Left kidney (tissue), 2 donors: ENCODE measurements around the gene XRCC5. TPM values are rescaled to one million over a fixed set of nuclear protein-coding genes. Genes with fewer than 3 reads are reported as not detected.

ENCODE experiments used
- DNase-seq: peaks from one replicate; pipeline ENCODE4 v3.0.0-alpha.2; 2013
- polyA plus RNA-seq: library from polyadenylated mRNA; unstranded; fragments of 120-200 nt; gene quantifications from one replicate; pipeline ENCODE4 v1.2.1, GENCODE V29; 2013; ENCODE audit not compliant: insufficient read length

The XRCC5 gene
- polyA plus RNA-seq, 1 donor, result 368 TPM

DNA sequence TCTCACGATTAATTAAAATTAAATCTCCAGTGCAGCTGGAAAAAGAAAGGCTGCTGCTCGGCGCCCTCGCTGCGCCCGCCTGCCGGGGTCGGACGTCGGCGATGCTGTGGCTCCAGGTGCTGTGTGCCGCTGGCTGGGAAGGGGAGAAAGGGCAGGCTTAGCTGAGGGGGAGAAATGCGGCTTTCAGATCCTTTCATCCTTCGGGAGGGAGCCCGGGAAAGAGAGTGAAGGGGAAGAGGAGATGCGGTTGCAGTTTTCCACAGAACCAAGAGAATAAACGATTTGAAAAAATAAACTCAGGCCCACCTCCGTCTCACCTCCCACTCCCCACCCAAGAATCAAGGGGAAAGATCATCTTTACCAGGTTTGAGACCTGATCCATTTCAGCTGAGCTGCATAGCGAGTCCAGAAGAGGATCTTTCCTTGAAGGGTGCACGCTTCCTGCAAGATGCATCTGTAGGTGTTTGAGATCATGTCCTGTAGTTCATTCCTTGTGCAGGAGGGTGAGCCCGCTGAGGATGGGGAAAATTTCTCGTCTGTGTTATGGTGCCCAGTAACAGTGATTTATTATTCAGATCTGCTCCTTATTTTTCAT, 26.9 kb upstream of the XRCC5 start:
- no peak for DNase-seq

GRCh38 chr2:216082805-216083204, 26.3 kb upstream of the XRCC5 start:
- DNase-seq, result no peak

DNA sequence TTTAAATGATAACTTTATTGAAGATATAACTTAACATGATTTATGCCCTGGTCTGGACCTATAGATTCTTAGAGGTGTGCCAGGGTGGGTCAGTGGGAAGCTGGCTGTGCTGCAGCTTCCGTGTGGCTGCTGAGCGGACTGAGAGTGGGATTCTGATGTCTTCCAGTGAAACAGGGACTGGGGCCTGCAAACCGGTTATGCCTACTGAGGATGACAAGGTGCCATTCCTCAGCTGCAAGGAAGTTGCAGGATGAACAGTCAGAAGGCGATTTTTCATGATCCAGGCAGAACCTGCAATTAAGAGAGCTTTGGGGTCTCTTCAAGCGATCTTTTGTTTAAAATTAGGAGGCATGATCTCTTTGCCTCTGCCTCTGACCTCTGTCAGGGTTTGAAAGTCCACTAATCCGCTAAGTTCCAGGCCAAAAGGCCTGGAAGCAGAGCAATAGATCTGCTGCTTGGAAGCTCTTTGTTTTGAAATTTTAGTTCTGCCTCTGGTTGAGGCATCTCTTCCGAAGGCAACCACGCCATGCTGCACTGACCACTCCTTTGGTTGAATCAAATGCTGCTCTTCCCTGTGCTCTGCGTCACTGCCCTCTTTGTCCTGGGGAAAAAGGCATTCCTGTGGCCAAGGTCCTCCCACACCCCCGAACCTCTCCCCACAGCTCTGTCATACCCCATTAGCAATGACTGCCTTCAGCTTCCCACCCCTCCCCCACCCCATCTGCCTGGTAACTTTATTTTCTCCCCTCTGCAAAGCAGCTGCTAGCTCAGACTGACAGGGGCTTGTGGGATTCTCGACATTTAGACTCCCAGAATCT, 25.5 kb upstream of the XRCC5 start:
- DNase-seq, result peak; percentile 76

DNA sequence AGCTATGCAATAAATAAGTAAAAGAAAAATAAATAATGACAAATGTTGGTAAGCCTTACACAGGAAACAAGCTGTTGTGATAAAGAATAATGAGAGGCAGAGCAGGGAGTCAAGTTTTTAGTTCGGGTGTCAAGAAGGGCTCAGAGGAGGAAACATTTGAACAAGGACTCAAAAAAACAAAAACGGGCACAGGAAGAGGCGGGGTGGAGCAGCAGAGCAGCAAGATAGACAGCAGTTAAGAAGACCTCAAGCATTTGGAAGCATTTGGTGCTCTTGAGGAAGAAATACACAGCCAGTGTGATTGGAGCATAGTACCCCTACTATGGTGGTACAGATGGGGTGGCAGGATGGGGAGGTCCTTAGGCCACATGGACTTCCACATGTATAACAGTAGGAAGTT, 24.6 kb upstream of the XRCC5 start:
- DNase-seq, result no peak

DNA sequence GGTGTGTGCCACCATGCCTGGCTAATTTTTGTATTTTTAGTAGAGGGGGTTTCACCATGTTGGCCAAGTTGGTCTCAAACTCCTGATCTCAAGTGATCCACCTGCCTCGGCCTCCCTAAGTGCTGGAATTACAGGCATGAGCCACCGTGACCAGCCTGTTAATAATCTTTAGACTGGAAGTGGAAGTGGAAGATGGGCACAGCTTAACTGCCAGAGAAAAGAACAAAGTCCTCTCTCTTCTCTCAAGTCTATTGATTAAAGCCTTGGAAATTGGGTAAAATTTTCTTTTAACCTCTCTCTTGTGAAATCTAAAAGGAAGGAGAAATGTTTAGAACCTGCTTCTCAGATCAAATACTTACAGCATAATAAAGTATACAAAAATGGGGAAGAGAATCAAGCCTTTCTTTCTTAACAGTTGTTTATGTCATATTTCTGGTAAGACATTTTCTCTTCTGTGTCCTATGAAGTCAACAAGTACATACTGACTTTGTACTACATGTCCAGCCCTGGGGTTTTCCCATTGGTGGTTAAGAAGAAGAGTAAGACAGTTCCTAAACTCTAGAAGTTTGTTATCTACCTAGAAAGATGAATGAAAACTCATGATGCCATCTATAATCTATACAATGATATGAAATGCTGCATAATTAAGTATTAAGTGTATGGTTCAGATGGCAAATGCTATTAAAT, 22.8 kb upstream of the XRCC5 start:
- no peak for DNase-seq

DNA sequence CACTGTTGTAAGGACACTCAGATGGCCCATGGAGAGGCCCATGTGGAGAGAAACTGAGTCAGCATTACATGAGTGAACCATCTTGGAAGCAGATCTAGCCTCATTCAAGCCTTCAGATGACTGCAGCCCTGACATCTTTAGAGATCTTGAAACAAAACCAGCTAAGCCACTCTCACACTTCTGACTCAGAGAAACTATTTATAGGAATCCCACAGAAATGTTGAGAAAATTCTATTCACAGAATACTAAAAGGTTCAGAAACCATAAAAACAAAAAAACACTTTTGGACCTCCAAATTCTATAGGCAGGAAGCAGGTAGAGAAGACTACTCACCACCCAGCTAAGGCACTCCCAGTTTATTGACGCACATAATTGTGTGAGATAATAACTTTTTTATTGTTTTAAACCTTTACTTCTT, 18.8 kb upstream of the XRCC5 start:
- no peak for DNase-seq

DNA sequence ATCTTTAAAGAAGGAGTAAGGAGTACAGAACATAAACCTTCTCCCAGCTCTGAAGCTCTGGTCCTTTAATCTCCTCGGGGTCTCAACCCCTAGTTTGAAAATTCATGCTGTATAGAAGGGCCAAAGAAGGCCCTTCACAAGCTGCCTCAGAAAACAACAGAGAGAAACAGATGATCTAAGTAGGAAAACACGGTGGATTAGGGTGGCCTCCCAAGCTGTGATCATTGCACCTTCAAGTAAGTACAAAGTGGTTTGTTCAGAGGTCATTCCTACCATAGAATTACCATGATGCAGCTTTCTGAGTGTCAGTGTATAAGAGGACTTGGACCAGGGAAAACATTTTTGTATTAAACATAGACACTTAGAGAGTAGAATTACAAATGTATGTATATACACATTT, 16.5 kb upstream of the XRCC5 start:
- DNase-seq, result no peak

- no peak for DNase-seq
Measured at GRCh38 chr2:216094701-216095100, 14.4 kb upstream of the XRCC5 start.

GRCh38 chr2:216098421-216099334, 10.5 kb upstream of the XRCC5 start:
- DNase-seq, result no peak

GRCh38 chr2:216101109-216101508, 8.0 kb upstream of the XRCC5 start:
- DNase-seq, result no peak

DNA sequence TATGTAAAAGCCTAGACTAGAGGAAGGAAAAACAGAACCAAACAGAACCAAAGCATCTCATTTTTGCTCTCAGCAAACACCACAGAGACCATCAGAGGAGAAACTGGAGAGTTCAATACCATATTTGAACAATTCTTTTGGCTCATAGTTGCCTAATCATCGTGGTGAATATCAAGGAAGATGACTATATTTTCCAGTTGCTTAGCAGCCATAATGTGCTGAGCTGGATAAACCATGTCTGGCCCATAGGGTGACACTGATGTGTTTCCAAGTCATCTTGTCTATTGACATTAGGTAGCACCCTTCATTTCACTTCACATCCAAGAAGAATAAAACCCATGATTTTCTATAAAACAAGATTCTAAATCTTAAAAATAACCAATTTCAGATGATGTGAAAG, 5.9 kb upstream of the XRCC5 start:
- DNase-seq, result no peak

GRCh38 chr2:216104691-216105090, 4.5 kb upstream of the XRCC5 start:
- DNase-seq, result no peak

DNA sequence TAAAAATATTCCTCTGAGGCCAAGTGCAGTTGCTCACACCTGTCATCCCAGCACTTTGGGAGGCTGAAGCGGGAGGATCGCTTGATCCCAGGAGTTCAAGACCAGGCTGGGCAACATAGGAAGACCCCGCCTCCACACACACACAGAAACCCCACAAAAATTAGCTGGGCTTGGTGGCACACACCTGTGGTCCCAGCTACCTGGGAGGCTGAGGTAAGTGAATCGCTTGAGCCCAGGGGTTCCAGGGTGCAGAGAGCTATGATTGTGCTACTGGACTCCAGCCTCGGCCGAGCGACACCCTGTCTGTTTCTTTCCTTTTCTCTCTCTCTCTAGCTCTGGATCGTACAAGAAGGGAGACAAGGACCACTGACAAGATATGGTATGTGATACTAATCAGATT, 1.8 kb upstream of the XRCC5 start:
- DNase-seq, result no peak

DNA sequence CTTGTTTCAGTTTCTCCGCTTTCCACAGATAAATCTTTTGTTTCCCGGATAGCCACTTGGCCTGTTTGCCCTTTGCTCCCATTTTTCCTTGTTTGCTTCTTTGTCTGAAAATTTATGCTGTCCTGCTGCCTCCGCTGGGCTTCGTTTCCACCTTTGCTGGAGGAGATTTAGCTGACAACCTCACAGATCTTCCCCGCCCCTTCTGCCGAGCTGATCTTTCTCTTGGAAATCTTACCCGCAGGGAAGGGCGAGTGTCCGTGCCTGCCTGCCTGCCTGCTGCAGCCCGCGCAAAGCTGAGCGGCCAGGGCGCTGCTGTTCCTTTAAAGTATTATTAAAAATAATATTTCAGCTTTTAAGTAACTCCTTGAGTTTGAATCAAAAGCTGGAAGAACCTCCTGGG, 1.4 kb upstream of the XRCC5 start:
- DNase-seq, result no peak

DNA sequence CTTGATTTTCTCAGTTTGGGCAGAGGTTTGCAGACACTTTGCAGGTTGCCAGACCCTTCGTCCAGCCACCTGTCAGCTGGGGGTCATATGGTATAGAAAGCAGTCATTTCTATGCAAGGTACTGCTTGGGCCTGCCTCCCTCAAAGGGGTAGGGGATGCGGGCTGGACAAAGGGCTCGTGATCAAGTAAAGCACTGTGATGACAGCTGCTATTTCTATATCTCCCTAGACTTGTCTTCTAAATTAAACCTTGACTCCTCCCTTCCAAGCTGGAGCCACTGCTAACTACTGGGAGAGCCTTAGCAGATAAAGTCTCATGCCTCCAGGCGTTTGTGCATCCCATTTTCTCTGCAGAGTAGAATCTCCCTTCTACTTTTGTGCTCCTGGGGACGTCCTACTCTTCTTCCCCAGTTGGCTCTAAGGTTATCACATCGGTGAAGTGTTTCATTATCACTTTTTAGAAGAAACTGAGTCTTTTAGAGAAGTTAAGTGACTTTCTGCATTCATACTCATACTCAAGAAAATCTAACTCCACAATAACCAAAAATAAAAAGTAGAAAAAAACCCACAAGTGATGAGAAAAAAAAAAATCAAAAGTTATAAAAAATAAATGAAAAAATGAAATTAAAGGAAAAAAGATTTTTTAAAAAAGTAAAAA, 710 bp upstream of the XRCC5 start:
- DNase-seq, result no peak

- no peak for DNase-seq
Measured at GRCh38 chr2:216109962-216110614, 940 bp downstream of the XRCC5 start.

DNA sequence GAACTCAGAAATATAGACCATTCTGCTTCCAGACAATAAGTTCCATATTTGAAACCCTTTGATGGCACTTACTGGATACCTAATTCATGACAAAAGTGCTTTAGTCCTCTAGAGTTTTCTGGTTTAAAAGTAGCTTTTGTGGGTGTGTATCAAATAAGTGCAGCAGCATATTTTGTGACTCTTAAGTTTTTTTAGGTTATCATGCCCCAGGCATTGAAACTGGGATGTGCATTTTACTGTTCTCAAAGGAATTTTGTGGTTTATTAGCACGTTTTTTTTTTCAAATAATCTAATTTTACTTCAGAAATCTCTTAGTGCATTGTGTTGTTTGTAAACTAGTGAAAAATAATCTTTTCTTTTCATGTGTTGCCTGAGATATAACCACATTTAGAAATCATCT, 1.5 kb downstream of the XRCC5 start:
- no peak for DNase-seq

- no peak for DNase-seq
Measured at GRCh38 chr2:216111122-216111521, 2.0 kb downstream of the XRCC5 start.

DNA sequence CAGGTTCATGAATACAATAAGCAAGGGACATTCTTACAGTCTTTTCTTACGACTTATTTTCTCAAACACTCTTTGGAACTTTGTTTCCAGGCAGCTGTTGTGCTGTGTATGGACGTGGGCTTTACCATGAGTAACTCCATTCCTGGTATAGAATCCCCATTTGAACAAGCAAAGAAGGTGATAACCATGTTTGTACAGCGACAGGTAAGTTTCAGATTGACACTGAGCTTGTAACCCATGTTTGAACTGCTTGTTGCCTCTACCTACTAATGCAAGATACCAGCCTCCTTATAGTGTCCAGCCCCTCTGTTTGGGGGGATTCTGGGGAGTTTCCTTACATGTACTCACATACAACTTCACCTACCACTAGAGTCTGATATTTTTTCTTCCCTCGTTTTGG, 3.8 kb downstream of the XRCC5 start:
- no peak for DNase-seq

DNA sequence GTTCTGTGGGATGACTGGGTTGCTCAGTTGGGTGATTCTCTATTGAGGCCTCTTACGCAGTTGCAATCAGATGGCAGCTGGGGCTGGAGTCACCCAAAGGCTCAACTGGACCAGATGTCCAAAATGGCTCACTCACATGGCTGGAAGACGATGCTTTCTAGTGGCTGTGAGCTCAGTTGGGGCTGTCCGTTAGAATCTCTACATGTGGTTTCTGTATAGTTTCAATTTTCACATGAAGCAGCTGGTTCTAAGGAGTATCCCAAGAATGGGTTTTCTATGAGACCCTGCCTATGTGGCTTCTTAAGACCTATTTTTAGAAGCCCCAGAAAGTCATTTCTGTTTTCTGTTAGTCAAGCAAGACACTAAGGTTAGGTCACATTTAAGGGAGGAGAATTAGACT, 4.4 kb downstream of the XRCC5 start:
- no peak for DNase-seq

DNA sequence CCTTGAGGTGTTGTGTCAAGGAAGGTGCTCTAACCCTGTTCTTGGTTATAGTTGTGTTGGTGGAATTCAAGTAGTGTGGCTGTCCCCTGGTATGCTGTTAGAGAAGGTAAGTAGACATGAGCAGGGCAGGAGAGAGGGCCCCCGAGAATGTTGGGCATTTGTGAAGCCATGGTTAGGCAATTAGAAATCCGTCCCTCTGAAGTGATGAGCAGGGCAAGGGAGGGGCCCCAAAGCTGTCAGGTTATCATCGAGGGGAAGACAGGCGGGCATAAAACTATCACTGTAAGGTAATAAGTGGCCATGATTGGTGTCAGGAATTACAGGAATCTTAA, 5.2 kb downstream of the XRCC5 start:
- DNase-seq, result no peak
